Retina (tissue), 1 donor: ENCODE measurements around the gene DYRK4.

Experiments used
- DNase-seq: peaks from one replicate; pipeline ENCODE4 v3.0.0-alpha.2; 2016

DYRK4 gene

DNA sequence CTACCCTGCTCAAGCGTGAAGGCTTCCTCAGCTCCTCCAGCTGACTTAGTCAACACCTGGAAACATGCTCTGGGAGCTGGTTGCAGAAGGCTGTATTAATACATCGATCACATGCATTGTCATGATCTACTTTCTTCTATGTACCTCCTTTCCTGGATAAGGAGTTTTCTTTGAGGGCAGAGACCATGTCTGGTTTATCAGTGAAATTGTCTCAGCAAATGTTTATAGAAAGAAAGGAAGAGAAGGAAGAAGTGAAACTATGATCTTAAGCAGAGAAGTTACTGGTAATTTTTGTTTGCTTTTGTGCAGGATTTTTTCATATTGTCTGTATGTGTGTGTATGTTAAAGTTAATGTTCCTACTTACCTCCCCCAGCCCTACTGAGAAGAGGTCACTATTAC lies 4.5 kb downstream of the DYRK4 start:
- no peak for DNase-seq

DNA sequence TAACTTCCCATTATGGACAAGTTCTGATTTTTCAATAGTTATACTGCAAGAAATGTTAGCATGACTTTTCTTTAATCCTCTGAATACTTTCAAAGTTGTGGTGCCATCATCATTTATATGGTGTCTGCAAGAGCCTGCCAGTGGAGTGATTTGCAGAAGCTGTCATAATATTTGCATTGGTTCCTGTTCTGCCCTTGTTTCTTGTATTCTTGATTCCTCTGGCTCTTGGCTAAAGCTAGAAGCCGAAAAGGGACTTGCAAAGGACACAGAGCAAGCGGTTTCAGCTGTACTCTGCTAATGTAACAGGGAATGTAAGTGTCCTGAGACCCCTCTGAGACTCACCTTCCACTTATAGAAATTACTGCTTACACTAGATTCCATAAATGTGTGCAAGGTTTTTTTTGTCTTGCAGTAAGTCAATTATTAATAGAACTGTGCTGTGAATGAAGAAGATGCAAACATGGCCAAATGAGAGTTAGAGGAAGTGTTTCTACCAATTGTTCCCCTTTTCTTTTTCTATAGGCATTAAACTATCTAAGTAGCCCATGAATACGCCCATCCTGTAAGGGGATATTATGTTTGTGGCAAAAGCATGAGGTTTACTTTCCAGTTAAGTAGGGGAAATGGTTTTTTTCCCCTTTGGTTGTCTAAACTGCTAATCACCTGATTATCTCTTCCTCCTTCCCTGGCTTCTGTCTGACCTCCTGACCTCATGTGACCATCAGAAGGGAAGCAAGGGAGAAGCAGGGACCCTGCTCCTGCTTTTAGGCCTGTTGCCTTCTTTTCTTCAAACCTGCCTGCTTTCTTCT lies 5.3 kb downstream of the DYRK4 start:
- no peak for DNase-seq

DNA sequence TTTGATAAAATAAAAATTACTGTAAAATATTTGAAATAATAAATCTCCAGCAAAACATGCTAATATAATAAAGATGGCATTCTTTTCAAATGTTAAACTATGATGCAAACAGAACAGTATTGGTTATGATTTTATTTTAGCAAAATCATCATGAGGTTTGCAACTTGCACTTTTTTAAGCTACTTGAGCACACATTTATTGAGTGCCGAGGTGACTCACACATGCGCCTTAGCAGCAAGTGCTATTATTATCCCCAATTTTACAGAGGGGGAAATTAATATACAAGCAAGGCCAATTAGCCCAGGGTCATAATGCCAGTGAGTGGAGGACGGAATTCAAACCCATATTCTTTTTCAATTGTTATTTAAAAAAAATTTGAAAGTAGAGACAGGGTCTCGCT lies 7.3 kb downstream of the DYRK4 start:
- DNase-seq, result no peak

DNA sequence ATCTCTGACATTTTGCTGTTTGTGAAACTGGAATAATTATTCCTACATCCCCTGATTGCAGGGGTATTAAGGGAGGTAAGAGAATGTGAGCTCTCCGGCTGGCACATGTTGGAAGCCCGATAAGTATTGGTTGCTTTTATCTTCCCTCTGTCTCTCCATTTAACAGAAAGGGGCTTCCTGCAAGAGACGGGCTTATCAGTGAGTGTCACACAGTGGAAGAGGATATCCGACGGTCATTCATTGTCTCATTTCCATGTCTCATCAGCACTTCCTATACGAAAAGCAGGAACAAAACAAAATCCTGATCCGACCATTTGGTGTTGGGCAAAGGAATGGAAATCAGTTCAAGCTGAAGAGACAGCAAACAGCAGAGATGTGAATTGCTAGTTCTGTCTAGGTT lies 10.7 kb downstream of the DYRK4 start:
- no peak for DNase-seq

DNA sequence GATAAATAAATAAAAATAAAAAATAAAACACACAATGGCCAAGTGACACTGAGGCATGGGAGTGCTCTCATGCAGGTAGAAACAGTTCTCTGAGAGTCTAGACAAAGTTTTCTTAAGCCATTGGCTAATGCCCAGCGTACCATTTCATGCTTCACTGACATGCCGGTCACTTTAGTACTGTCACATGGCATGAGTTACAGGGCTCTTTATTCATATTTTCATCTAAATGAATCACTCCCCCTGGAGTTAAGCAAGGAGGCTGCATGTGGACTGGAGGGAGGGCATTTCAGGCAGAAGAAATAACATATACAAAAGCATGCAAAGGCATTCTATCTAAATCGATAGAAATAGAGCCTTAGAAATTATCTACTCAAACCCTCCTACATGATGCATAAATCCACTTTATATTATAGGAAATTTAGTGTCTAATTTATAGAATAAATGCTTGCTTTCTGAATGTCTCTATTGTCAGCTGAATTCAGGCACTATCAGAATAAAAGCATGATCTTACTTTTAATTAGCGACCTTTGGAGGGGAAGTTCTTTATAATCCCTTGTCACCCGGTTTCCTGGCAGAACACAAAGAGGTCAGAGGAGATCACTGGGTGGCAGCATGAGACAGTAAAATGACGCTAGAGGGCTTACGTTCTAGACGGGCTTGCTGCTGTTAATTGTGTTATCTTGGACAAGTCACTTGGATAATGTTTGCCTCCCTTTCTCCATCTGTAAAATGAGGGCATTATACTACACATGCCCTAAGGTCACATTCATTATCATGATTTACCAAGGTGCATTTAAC lies 17.5 kb downstream of the DYRK4 start:
- no peak for DNase-seq

DNA sequence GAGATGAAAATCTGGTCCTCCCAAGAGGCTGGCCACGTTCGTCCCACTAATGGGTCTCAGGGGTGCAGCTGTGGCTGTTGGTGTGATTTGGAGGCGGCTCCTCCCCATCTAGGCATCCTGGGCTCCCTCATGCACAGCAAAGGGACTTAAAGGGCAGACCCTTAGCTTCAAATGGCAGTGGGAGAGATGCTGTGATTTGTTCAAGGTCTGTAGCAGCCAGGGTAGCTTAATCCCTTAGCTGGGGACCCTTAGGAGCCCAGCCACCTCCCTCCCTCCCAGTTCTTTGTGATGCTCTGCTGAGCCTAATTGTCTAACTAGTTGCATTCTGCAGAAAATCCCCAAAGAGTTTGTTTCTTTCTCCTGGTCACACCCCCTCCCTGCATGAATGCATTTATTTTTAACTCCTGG lies 18.3 kb downstream of the DYRK4 start:
- peak; percentile 32 for DNase-seq

DNA sequence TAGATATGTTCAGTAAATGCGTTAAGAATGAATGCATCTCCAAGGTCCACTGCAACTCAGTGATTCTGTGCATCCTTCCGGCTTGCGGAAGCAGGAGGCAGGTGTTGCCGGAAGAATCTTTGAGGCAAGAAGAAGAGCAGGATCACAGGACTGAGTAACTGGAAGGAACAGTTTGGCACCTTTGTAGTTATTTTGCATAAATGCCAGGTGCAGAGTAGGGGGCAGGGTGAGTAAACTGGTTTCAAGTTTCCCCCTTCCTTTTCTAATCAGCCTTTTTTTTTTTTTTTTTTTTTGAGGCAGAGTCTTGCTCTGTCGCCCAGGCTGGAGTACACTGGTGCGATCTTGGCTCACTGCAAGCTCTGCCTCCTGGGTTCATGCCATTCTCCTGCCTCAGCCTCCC lies 22.3 kb downstream of the DYRK4 start:
- no peak for DNase-seq

DNA sequence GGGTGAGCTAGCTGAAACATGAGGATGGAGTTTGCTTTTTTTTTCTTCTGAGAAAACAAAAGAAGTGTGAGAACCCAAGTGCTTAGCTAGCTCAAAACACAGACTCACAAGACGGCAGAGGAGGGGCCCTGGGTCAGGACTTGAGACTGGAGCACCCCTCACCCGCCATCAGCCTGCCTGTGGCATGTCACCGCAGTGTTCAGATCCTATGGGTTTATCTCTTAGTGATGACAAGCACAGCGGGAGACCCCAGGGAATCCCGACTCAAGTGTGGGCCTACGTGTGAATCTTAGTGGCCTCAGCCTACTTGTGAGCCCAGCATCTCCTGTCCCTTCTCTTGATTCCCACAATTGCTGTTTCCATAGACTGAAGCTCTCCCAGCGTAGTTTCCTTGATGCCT lies 22.9 kb downstream of the DYRK4 start:
- no peak for DNase-seq

GRCh38 chr12:4586500-4586899 lies 24.5 kb downstream of the DYRK4 start:
- DNase-seq, result no peak

- DNase-seq, result no peak
These were observed 25.1 kb downstream of the DYRK4 start for GRCh38 chr12:4587108-4587507.

GRCh38 chr12:4588916-4589315 lies 26.9 kb downstream of the DYRK4 start:
- no peak for DNase-seq

DNA sequence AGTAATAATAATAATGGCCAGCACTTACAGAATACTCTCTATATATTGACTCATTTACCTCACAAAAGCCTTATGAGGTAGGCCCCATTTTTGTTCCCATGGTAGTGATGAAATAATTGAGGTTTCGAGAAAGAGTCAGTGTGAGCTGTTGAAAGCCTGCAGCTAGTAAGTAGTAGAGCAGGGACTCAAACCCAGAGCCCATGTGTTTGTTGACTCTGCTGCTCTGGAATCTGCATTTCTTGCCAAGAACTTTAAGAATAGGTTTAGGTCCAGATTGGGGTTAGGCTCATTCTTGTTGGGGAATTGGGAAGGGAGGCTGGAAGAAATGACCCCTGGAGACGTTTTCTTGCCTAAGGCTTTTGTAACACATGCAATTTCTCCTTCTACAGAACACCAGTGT lies 27.9 kb downstream of the DYRK4 start:
- DNase-seq, result no peak

DNA sequence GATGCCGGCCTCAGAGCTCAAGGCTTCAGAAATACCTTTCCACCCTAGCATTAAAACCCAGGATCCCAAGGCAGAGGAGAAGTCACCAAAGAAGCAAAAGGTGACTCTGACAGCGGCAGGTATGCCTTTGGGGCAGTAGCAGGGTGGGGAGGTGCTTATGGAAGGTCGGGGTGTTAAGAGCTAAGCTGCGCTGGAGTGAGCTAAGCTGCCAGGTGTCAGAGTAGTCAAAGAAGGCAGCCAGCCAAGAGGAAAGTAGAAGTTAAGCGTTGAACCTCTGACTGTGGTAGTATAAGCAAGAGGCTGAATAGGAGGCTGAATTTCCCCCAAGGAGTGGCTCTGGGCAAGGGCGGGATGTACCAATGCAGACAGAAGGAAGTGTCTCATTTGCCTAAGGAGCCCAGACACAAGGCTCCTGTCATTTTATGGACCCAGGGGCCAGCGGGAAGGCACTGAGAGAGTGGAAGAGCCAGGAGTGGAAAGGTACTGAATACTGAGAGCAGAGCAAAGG lies 29.2 kb downstream of the DYRK4 start:
- no peak for DNase-seq

DNA sequence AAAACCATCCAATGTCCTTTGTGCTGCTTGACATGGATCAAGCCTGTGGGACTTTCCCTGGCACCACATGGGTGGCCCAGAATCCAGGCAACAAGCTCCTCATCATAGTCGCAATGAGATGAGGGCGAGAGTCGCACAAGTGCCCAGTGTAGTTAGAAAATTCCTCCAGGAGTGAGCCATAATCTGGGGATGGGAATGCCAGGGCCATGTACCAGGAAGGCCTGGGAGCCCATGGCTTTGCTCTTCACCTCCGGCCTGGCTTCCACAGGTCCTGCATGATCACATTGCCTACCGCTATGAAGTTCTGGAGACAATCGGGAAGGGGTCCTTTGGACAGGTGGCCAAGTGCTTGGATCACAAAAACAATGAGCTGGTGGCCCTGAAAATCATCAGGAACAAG lies 33.9 kb downstream of the DYRK4 start:
- no peak for DNase-seq

DNA sequence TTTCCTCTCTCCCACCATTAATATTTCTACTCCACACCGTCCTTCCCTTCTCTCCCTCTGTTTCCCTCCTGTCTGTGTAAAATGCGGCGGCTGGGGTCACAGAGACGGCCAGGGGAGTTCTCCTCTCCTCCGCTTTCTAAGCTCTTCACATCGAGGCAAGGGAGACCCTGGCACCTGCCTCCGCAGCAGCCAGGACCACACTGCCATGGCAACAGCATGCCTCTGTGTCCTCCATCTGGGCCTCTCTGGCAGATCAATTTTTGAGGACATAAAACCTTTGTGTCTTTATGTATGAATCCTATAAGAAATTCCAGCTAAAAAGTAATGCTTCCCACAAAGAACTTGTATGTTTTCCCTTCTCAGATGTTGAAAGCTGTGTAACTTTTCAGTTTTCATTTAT lies 41.4 kb downstream of the DYRK4 start:
- peak; percentile 8 for DNase-seq

GRCh38 chr12:4603946-4604345 lies 41.9 kb downstream of the DYRK4 start:
- DNase-seq, result no peak

- DNase-seq, result peak; percentile 92
These were observed 42.7 kb downstream of the DYRK4 start for GRCh38 chr12:4604684-4605193.

DNA sequence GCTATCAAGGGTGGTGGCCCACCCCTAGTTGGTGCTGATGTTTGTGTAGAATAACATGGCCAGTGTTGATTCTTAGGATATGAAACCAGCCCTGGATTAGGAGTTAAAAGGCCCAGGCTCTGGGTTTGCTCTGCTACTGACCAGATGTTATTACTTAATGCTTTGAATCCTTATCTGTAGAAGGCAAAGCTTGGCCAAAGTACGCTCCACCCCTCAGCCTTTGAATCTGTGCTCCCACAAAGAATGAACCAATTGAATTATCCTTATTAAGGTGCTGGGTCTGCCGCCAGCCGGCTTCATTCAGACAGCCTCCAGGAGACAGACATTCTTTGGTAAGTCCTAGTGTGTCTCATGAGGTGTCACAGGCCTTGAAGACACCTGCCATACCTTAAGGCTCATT lies 45.0 kb downstream of the DYRK4 start:
- DNase-seq, result no peak

- no peak for DNase-seq
These were observed 47.1 kb downstream of the DYRK4 start for GRCh38 chr12:4609071-4609470.

DNA sequence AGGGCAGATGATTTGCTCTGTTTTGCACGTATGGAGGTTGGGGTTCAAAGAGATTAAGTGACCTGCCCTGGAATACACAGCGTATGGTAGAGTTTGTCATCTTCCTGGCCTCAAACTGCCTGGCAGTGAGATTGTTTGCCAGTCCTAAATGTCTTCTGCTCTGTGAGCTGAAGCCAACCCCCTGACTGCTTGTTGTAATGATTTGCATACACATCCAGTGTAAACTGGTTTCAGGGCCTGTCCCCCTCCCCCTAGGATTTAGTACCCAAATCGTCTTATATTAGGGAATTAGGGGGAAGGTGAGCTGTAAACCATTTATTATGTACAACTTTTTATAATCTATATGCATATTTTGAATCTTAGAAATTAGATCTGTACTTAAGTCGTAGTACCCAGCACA lies 48.5 kb downstream of the DYRK4 start:
- DNase-seq, result no peak

- DNase-seq, result no peak
These were observed 53.7 kb downstream of the DYRK4 start for GRCh38 chr12:4615667-4616066.

- DNase-seq, result no peak
These were observed 59.5 kb downstream of the DYRK4 start for GRCh38 chr12:4621511-4621910.

GRCh38 chr12:4626543-4626942 lies 64.5 kb downstream of the DYRK4 start:
- DNase-seq, result no peak

DNA sequence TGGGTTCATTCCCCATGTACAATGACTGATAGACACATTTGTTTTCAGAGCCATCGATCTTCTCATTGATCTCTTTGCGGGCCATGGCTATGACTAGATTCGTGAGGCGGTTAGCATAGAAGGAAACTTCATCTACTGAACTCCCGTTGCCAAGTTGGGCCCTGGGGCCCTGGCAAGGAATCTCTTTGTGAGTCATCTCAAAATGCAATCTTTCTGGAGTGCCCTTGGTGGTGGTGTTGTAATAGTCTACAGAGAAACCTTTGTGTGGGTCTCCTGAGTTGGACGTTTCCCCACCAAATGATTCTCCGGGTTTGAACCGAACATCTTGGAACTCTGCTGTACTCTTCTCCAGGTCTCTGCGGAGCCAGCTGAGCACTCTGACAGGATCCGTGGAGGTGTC lies 66.4 kb downstream of the DYRK4 start:
- DNase-seq, result no peak
